ENCODE measurements around the gene FAM3C. TPM values are rescaled to one million over a fixed set of nuclear protein-coding genes. Genes with fewer than 3 reads are reported as not detected.

The FAM3C gene
- total RNA-seq, 1 experiment from 2014 or later, result 38.5 TPM

GRCh38 chr7:121379930-121380329, 16.2 kb downstream of the FAM3C start:
- DNase-seq (ENCODE audit: low spot score), result no peak

- no peak for DNase-seq (ENCODE audit: low spot score)
These were observed 19.1 kb downstream of the FAM3C start for GRCh38 chr7:121376979-121377378.

GRCh38 chr7:121373177-121373576, 22.9 kb downstream of the FAM3C start:
- peak; percentile 22 for DNase-seq (ENCODE audit: low spot score)

- DNase-seq (ENCODE audit: low spot score), result no peak
These were observed 23.6 kb downstream of the FAM3C start for GRCh38 chr7:121372376-121373010.

GRCh38 chr7:121371883-121372282, 24.2 kb downstream of the FAM3C start:
- no peak for DNase-seq (ENCODE audit: low spot score)

- no peak for DNase-seq (ENCODE audit: low spot score)
These were observed 24.7 kb downstream of the FAM3C start for GRCh38 chr7:121371367-121371766.

- DNase-seq (ENCODE audit: low spot score), result peak; percentile 54
These were observed 26.6 kb downstream of the FAM3C start for GRCh38 chr7:121369462-121369861.

GRCh38 chr7:121366852-121367431, 29.2 kb downstream of the FAM3C start:
- DNase-seq (ENCODE audit: low spot score), result peak; percentile 72

- no peak for DNase-seq (ENCODE audit: low spot score)
These were observed 35.5 kb downstream of the FAM3C start for GRCh38 chr7:121360564-121360963.

GRCh38 chr7:121355574-121355973, 40.5 kb downstream of the FAM3C start:
- no peak for DNase-seq (ENCODE audit: low spot score)

GRCh38 chr7:121352323-121352722, 43.8 kb downstream of the FAM3C start:
- no peak for DNase-seq (ENCODE audit: low spot score)

- DNase-seq (ENCODE audit: low spot score), result no peak
These were observed 44.4 kb downstream of the FAM3C start for GRCh38 chr7:121351682-121352081.

GRCh38 chr7:121344497-121344896, 51.6 kb downstream of the FAM3C start:
- no peak for DNase-seq (ENCODE audit: low spot score)

GRCh38 chr7:121344093-121344492, 52.0 kb downstream of the FAM3C start:
- DNase-seq (ENCODE audit: low spot score), result no peak

- no peak for DNase-seq (ENCODE audit: low spot score)
These were observed 52.8 kb downstream of the FAM3C start for GRCh38 chr7:121343302-121343701.

GRCh38 chr7:121342631-121343030, 53.5 kb downstream of the FAM3C start:
- no peak for DNase-seq (ENCODE audit: low spot score)

- DNase-seq (ENCODE audit: low spot score), result no peak
These were observed 54.2 kb downstream of the FAM3C start for GRCh38 chr7:121341933-121342332.

- DNase-seq (ENCODE audit: low spot score), result no peak
These were observed 57.0 kb downstream of the FAM3C start for GRCh38 chr7:121339082-121339481.

GRCh38 chr7:121337398-121337797, 58.7 kb downstream of the FAM3C start:
- peak; percentile 35 for DNase-seq (ENCODE audit: low spot score)

GRCh38 chr7:121336579-121336978, 59.5 kb downstream of the FAM3C start:
- DNase-seq (ENCODE audit: low spot score), result no peak

- no peak for DNase-seq (ENCODE audit: low spot score)
These were observed 61.0 kb downstream of the FAM3C start for GRCh38 chr7:121334875-121335648.

- DNase-seq (ENCODE audit: low spot score), result no peak
These were observed 61.7 kb downstream of the FAM3C start for GRCh38 chr7:121334376-121334775.

- DNase-seq (ENCODE audit: low spot score), result no peak
These were observed 64.5 kb downstream of the FAM3C start for GRCh38 chr7:121331574-121331973.
